Suprapubic skin (tissue), 4 donors: ENCODE results near the gene RASA2. TPM values are rescaled to one million over a fixed set of nuclear protein-coding genes. Genes with fewer than 3 reads are reported as not detected.

Experiments used
- DNase-seq, 2 donors: peaks; one replicate each; pipeline ENCODE4 v3.0.0-alpha.2; 2019; ENCODE audit warnings: low spot score in 2 of 2
- H3K27ac ChIP-seq: fragments of 200-600 bp; sonication (generic); one replicate; pipeline ENCODE4 v1.5.1; 2019
- H3K27me3 ChIP-seq: fragments of 200-600 bp; sonication (generic); one replicate; pipeline ENCODE4 v1.5.1; 2019
- H3K36me3 ChIP-seq: fragments of 200-600 bp; sonication (generic); one replicate; pipeline ENCODE4 v1.5.1; 2019
- H3K4me1 ChIP-seq: fragments of 200-600 bp; sonication (generic); one replicate; pipeline ENCODE4 v1.5.1; 2019
- H3K4me3 ChIP-seq: fragments of 200-600 bp; sonication (generic); one replicate; pipeline ENCODE4 v1.5.1; 2019; ENCODE audit warnings: mild to moderate bottlenecking
- H3K9me3 ChIP-seq: fragments of 200-600 bp; sonication (generic); one replicate; pipeline ENCODE4 v1.5.1; 2019
- CTCF ChIP-seq, 2 donors: fragments of 200-600 bp in 1 of 2; fragments of 450-650 bp in 1 of 2; sonication (generic) in 1 of 2; IDR thresholded peaks; one replicate each; pipeline ENCODE4 v1.5.1; 2016 to 2019; ENCODE audit warnings: antibody characterized with exemption in 2 of 2, mild to moderate bottlenecking in 1 of 2, moderate library complexity in 1 of 2
- EP300 ChIP-seq: sonication (generic); formaldehyde crosslinking; IDR thresholded peaks from one replicate; pipeline ENCODE4 v1.6.1; 2017; ENCODE audit warnings: antibody characterized with exemption
- POLR2A ChIP-seq, 2 donors: fragments of 450-650 bp; IDR thresholded peaks; one replicate each; pipeline ENCODE4 v1.6.1; 2017; ENCODE audit warnings: antibody characterized with exemption in 2 of 2, mild to moderate bottlenecking in 2 of 2, moderate library complexity in 2 of 2
- POLR2AphosphoS5 ChIP-seq, 3 donors: sonication (generic); formaldehyde crosslinking; IDR thresholded peaks; one replicate each; pipeline ENCODE4 v1.6.1; 2017; ENCODE audit warnings: antibody characterized with exemption in 3 of 3
- WGBS: methylation state at CpG from one replicate; pipeline ENCODE4 v1.1.5; 2018; 5-methylcytosine and 5-hydroxymethylcytosine counted together
- total RNA-seq, 4 donors: library from RNA; depleted of rRNA; stranded (reverse); fragments of >200 nt; gene quantifications; one replicate each; pipeline ENCODE4 v1.1.0, GENCODE V29; 2016

The RASA2 gene
- total RNA-seq, 4 donors from 2014 or later, result 14.3 to 48.6 (median 24.0) TPM

GRCh38 chr3:141537856-141538255 is 51.0 kb downstream of the RASA2 start:
- no peak overlapping the region for H3K4me3 ChIP-seq
- no peak overlapping the region for H3K27ac ChIP-seq
- no peaks in the 10 kb centered on the region for H3K4me1 ChIP-seq
- H3K36me3 ChIP-seq, result peaks cover 17% of the 10 kb centered on the region
- DNase-seq, result no peak
- H3K27me3 ChIP-seq, result no peaks in the 10 kb centered on the region
- TF ChIP-seq EP300 (no peak), POLR2AphosphoS5 (IDR thresholded peaks at IDR 0.05) (no peak), CTCF (IDR thresholded peaks at IDR 0.05) (no peak), POLR2A (IDR thresholded peaks at IDR 0.05) (no peak)
- H3K9me3 ChIP-seq, result no peaks in the 10 kb centered on the region

- Histone ChIP-seq H3K4me1 (no peaks in the 10 kb centered on the region), H3K36me3 (peaks cover 22% of the 10 kb centered on the region), H3K4me3 (no peak overlapping the region), H3K27me3 (no peaks in the 10 kb centered on the region), H3K27ac (no peak overlapping the region), H3K9me3 (no peaks in the 10 kb centered on the region)
- 68% methylated on average over 2 of the region's 2 CpGs for WGBS
- TF ChIP-seq CTCF (IDR thresholded peaks at IDR 0.05) (no peak), POLR2AphosphoS5 (IDR thresholded peaks at IDR 0.05) (no peak), EP300 (no peak), POLR2A (IDR thresholded peaks at IDR 0.05) (no peak)
- DNase-seq, result no peak
Measured at GRCh38 chr3:141538568-141539240, 51.9 kb downstream of the RASA2 start.

GRCh38 chr3:141539431-141540187 is 52.8 kb downstream of the RASA2 start:
- Histone ChIP-seq H3K27ac (no peak overlapping the region), H3K36me3 (peaks cover 23% of the 10 kb centered on the region), H3K9me3 (no peaks in the 10 kb centered on the region), H3K4me1 (no peaks in the 10 kb centered on the region), H3K4me3 (no peak overlapping the region), H3K27me3 (no peaks in the 10 kb centered on the region)
- DNase-seq, result no peak
- WGBS, result 87% methylated on average over 5 of the region's 5 CpGs
- TF ChIP-seq CTCF (IDR thresholded peaks at IDR 0.05) (no peak), POLR2AphosphoS5 (IDR thresholded peaks at IDR 0.05) (no peak), POLR2A (IDR thresholded peaks at IDR 0.05) (no peak), EP300 (no peak)

- Histone ChIP-seq H3K4me1 (no peaks in the 10 kb centered on the region), H3K4me3 (no peak overlapping the region), H3K36me3 (peaks cover 30% of the 10 kb centered on the region), H3K27me3 (no peaks in the 10 kb centered on the region), H3K9me3 (no peaks in the 10 kb centered on the region), H3K27ac (no peak overlapping the region)
- 93% methylated on average over 2 of the region's 2 CpGs for WGBS
- no peak for DNase-seq
- TF ChIP-seq EP300 (no peak), POLR2A (IDR thresholded peaks at IDR 0.05) (no peak), POLR2AphosphoS5 (IDR thresholded peaks at IDR 0.05) (no peak), CTCF (IDR thresholded peaks at IDR 0.05) (no peak)
Measured at GRCh38 chr3:141540531-141540930, 53.7 kb downstream of the RASA2 start.

- H3K9me3 ChIP-seq, result no peaks in the 10 kb centered on the region
- WGBS, result 92% methylated on average over 2 of the region's 2 CpGs
- no peak overlapping the region for H3K27ac ChIP-seq
- H3K4me3 ChIP-seq, result no peak overlapping the region
- peaks cover 26% of the 10 kb centered on the region for H3K36me3 ChIP-seq
- TF ChIP-seq POLR2AphosphoS5 (IDR thresholded peaks at IDR 0.05) (no peak), POLR2A (IDR thresholded peaks at IDR 0.05) (no peak), CTCF (IDR thresholded peaks at IDR 0.05) (no peak), EP300 (no peak)
- H3K4me1 ChIP-seq, result no peaks in the 10 kb centered on the region
- no peak for DNase-seq
- H3K27me3 ChIP-seq, result no peaks in the 10 kb centered on the region
Measured at GRCh38 chr3:141542202-141542969, 55.6 kb downstream of the RASA2 start.
